IMR-90 (cell line): ENCODE measurements around the gene SPNS1. TPM values are rescaled to one million over a fixed set of nuclear protein-coding genes. Genes with fewer than 3 reads are reported as not detected.

Experiments
- ATAC-seq: fragments of 200-7000 bp; cut with Tn5 transposase; 2 replicates; pipeline ENCODE4 v1.9.1; 2020; ENCODE audit warnings: low read depth, mild to moderate bottlenecking, moderate library complexity
- BruUV-seq: library from RNA; stranded (reverse); fragments of 400-500 nt; replicated peaks from 2 replicates; lab custom pipeline; 2021; lab: Mats Ljungman, UMichigan
- CTCF ChIA-PET: fragments of 300-600 bp; formaldehyde crosslinking; extraction: SDS; loops from one replicate; lab custom pipeline; 2021; ENCODE audit warnings: antibody characterized with exemption; lab: Yijun Ruan, JAX
- POLR2A ChIA-PET: fragments of 300-600 bp; sonication (Branson Sonifier 250); formaldehyde crosslinking; loops from one replicate; lab custom pipeline; 2022; ENCODE audit warnings: antibody characterized with exemption; ENCODE audit not compliant: unreplicated experiment; lab: Charles Lee
- DNase-seq: peaks from one replicate; pipeline ENCODE4 v3.0.0; 2013
- H2AFZ ChIP-seq: replicated peaks from 2 replicates; pipeline ENCODE3; 2013; ENCODE audit warnings: low read length, mild to moderate bottlenecking; ENCODE audit not compliant: poor library complexity
- H2AK5ac ChIP-seq: 2 replicates; pipeline ENCODE4 v1.6.1; 2013; ENCODE audit warnings: low read depth, low read length, inconsistent platforms
- H2AK9ac ChIP-seq: replicated peaks from 2 replicates; pipeline ENCODE3; 2013; ENCODE audit warnings: mild to moderate bottlenecking, low read depth, low read length, moderate library complexity; ENCODE audit not compliant: poor library complexity
- H2BK120ac ChIP-seq: 2 replicates; pipeline ENCODE4 v1.6.1; 2013; ENCODE audit warnings: low read depth, low read length, inconsistent platforms
- H2BK15ac ChIP-seq: 3 replicates; pipeline ENCODE4 v1.6.1; 2013; ENCODE audit warnings: low read depth, low read length, inconsistent platforms
- H2BK20ac ChIP-seq: 2 replicates; pipeline ENCODE4 v1.6.1; 2013; ENCODE audit warnings: low read depth, mild to moderate bottlenecking, inconsistent platforms, low read length, moderate library complexity
- H2BK5ac ChIP-seq: 2 replicates; pipeline ENCODE4 v1.6.1; 2013; ENCODE audit warnings: mild to moderate bottlenecking, low read depth, low read length, inconsistent platforms; ENCODE audit not compliant: poor library complexity, severe bottlenecking
- H3K14ac ChIP-seq: replicated peaks from 2 replicates; pipeline ENCODE4 v1.6.1; 2013; ENCODE audit warnings: low read depth, low read length, inconsistent platforms
- H3K18ac ChIP-seq: 2 replicates; pipeline ENCODE4 v1.6.1; 2013; ENCODE audit warnings: low read depth, low read length, control low read depth
- H3K23ac ChIP-seq: 2 replicates; pipeline ENCODE4 v1.6.1; 2013; ENCODE audit warnings: low read depth, low read length, inconsistent platforms
- H3K27ac ChIP-seq: 2 replicates; pipeline ENCODE4 v1.5.1; 2013; ENCODE audit warnings: mild to moderate bottlenecking, control low read depth, low read length; ENCODE audit not compliant: insufficient read depth
- H3K27me3 ChIP-seq: 2 replicates; pipeline ENCODE4 v1.6.1; 2013; ENCODE audit warnings: low read length; ENCODE audit not compliant: control insufficient read depth, insufficient read depth
- H3K36me3 ChIP-seq: 2 replicates; pipeline ENCODE4 v1.6.1; 2013; ENCODE audit warnings: low read length, mixed read lengths; ENCODE audit not compliant: control insufficient read depth, insufficient read depth
- H3K4ac ChIP-seq: 2 replicates; pipeline ENCODE4 v1.6.1; 2013; ENCODE audit warnings: low read depth, low read length, inconsistent platforms
- H3K4me1 ChIP-seq: 2 replicates; pipeline ENCODE4 v1.6.1; 2013; ENCODE audit warnings: low read length, mixed read lengths; ENCODE audit not compliant: control insufficient read depth, insufficient read depth
- H3K4me2 ChIP-seq: 2 replicates; pipeline ENCODE4 v1.6.1; 2013; ENCODE audit warnings: low read depth, mild to moderate bottlenecking, control low read depth, low read length, moderate library complexity
- H3K4me3 ChIP-seq: 2 replicates; pipeline ENCODE4 v1.5.1; 2013; ENCODE audit warnings: low read depth, mild to moderate bottlenecking, control low read depth, low read length, moderate library complexity; ENCODE audit not compliant: insufficient read depth
- H3K56ac ChIP-seq: 2 replicates; pipeline ENCODE4 v1.6.1; 2013; ENCODE audit warnings: low read length, inconsistent platforms; ENCODE audit not compliant: insufficient read depth; ENCODE audit errors: extremely low read depth
- H3K79me1 ChIP-seq, 2 experiments: 2 replicates each; pipeline ENCODE4 v1.6.1; 2013; ENCODE audit warnings: low read length in 2 of 2, inconsistent platforms in 1 of 2, low read depth in 1 of 2
- H3K9ac ChIP-seq: 2 replicates; pipeline ENCODE4 v1.6.1; 2013; ENCODE audit warnings: low read depth, low read length, control low read depth
- H3K9me1 ChIP-seq: 2 replicates; pipeline ENCODE4 v1.6.1; 2013; ENCODE audit warnings: low read length, inconsistent platforms; ENCODE audit not compliant: insufficient read depth
- H3K9me3 ChIP-seq: 2 replicates; pipeline ENCODE4 v1.6.1; 2013; ENCODE audit warnings: low read length; ENCODE audit not compliant: control insufficient read depth, insufficient read depth
- H4K20me1 ChIP-seq: 2 replicates; pipeline ENCODE4 v1.6.1; 2013; ENCODE audit warnings: low read length, inconsistent platforms; ENCODE audit not compliant: insufficient read depth
- H4K5ac ChIP-seq: 2 replicates; pipeline ENCODE4 v1.6.1; 2013; ENCODE audit warnings: mild to moderate bottlenecking, low read depth, low read length, control low read depth
- H4K8ac ChIP-seq, 2 experiments: 2 replicates each; pipeline ENCODE4 v1.6.1; 2013; ENCODE audit warnings: low read depth in 2 of 2, low read length in 2 of 2, control low read depth in 1 of 2, inconsistent platforms in 1 of 2
- H4K91ac ChIP-seq: 2 replicates; pipeline ENCODE4 v1.6.1; 2013; ENCODE audit warnings: low read depth, low read length, inconsistent platforms; ENCODE audit not compliant: insufficient read depth
- BHLHE40 ChIP-seq: fragments of 150-350 bp; IDR thresholded peaks from 2 replicates; pipeline ENCODE4 v1.6.1; 2016; ENCODE audit warnings: mild to moderate bottlenecking, low read depth, low read length
- CEBPB ChIP-seq: IDR thresholded peaks from 2 replicates; pipeline ENCODE4 v1.6.1; 2012; ENCODE audit warnings: low read depth, low read length, improper control_type of control experiment
- CHD1 ChIP-seq: IDR thresholded peaks from 2 replicates; pipeline ENCODE4 v1.6.1; 2012; ENCODE audit warnings: low read depth, low read length, improper control_type of control experiment
- CTCF ChIP-seq: conservative IDR thresholded peaks from 2 replicates; pipeline ENCODE4 v1.5.1; 2012; ENCODE audit warnings: mild to moderate bottlenecking, low read depth, low read length, improper control_type of control experiment
- ELK1 ChIP-seq: fragments of 150-350 bp; IDR thresholded peaks from 2 replicates; pipeline ENCODE4 v1.6.1; 2016; ENCODE audit warnings: low read depth, mild to moderate bottlenecking, low read length, moderate library complexity, borderline replicate concordance
- FOS ChIP-seq: fragments of 150-350 bp; IDR thresholded peaks from 2 replicates; pipeline ENCODE4 v1.6.1; 2016; ENCODE audit warnings: low read depth, low read length
- MAFK ChIP-seq: IDR thresholded peaks from 2 replicates; pipeline ENCODE4 v1.6.1; 2012; ENCODE audit warnings: low read depth, low read length, improper control_type of control experiment
- MAZ ChIP-seq: IDR thresholded peaks from 2 replicates; pipeline ENCODE4 v1.6.1; 2012; ENCODE audit warnings: low read depth, mild to moderate bottlenecking, low read length, improper control_type of control experiment, moderate library complexity, borderline replicate concordance
- MXI1 ChIP-seq: IDR thresholded peaks from 2 replicates; pipeline ENCODE4 v1.6.1; 2012; ENCODE audit warnings: low read depth, mild to moderate bottlenecking, low read length, moderate library complexity, borderline replicate concordance
- NFE2L2 ChIP-seq: fragments of 150-350 bp; IDR thresholded peaks from 2 replicates; pipeline ENCODE4 v1.6.1; 2016; ENCODE audit warnings: low read depth, mild to moderate bottlenecking, low read length
- POLR2A ChIP-seq: IDR thresholded peaks from 2 replicates; pipeline ENCODE4 v1.6.1; 2012; ENCODE audit warnings: mild to moderate bottlenecking, low read depth, low read length
- RAD21 ChIP-seq: IDR thresholded peaks from 2 replicates; pipeline ENCODE4 v1.6.1; 2012; ENCODE audit warnings: low read length, improper control_type of control experiment
- RCOR1 ChIP-seq: IDR thresholded peaks from 2 replicates; pipeline ENCODE4 v1.6.1; 2012; ENCODE audit warnings: mild to moderate bottlenecking, low read length, improper control_type of control experiment; ENCODE audit not compliant: insufficient replicate concordance
- RFX5 ChIP-seq: IDR thresholded peaks from 2 replicates; pipeline ENCODE4 v1.8.0; 2012; ENCODE audit warnings: low read depth, mild to moderate bottlenecking, low read length, moderate library complexity
- SMC3 ChIP-seq: fragments of 150-350 bp; IDR thresholded peaks from 2 replicates; pipeline ENCODE4 v1.6.1; 2016; ENCODE audit warnings: low read depth, mild to moderate bottlenecking, antibody characterized with exemption, low read length, moderate library complexity
- USF2 ChIP-seq: fragments of 150-350 bp; IDR thresholded peaks from 2 replicates; pipeline ENCODE4 v1.6.1; 2017; ENCODE audit warnings: mild to moderate bottlenecking, antibody characterized with exemption, low read length, low read depth
- WGBS, 2 experiments: methylation state at CpG; one replicate each; pipeline versions ENCODE4 v1.1.5 to v1.1.7; 2013; ENCODE audit warnings: missing lambda C conversion rate in 2 of 2; ENCODE audit not compliant: insufficient read length in 1 of 2; ENCODE audit errors: extremely low coverage in 2 of 2; 5-methylcytosine and 5-hydroxymethylcytosine counted together
- dilution Hi-C: fragments of 300-500 bp; cut with HindIII; formaldehyde crosslinking; loops from one replicate; pipeline ENCODE4 v1.14.3; 2018; ENCODE audit warnings: low sequenced_read_pairs; ENCODE audit not compliant: unreplicated experiment
- in situ Hi-C: fragments of 300-500 bp; cut with MboI; formaldehyde crosslinking; loops from 3 replicates; pipeline ENCODE4 v1.14.3; 2019; ENCODE audit warnings: low sequenced_read_pairs, inconsistent platforms, mixed read lengths
- intact Hi-C: fragments of 100-400 bp; cut with micrococcal nuclease; formaldehyde crosslinking; loops from 2 replicates; pipeline ENCODE4 v1.10.0; 2022
- polyA plus RNA-seq, 3 experiments: library from polyadenylated mRNA; depleted of rRNA; stranded (reverse); fragments of >200 nt; gene quantifications; 2 replicates each; pipeline ENCODE4 v1.2.3, GENCODE V29; 2012; ENCODE audit warnings: low replicate concordance in 1 of 3
- total RNA-seq: library from RNA; depleted of rRNA; stranded (reverse); fragments of >200 nt; gene quantifications from 2 replicates; pipeline ENCODE4 v1.2.3, GENCODE V29; 2012

SPNS1 gene
- total and polyA plus RNA-seq, 2 of the 4 experiments (the other 2 are of a cell fraction): 4.7 to 37.3 TPM

GRCh38 chr16:28999577-28999976, 25.0 kb downstream of the SPNS1 start:
- no peak for DNase-seq
- Histone ChIP-seq H3K4ac (no peak overlapping the region; the same call in 1 of the 2 replicates), H3K9me1 (0 out of 2 replicates have a peak, but pooled peaks cover 2% of the 10 kb centered on the region), H2BK120ac (no peak overlapping the region), H3K9ac (no peak overlapping the region), H2AK5ac (no peak overlapping the region), H4K5ac (no peak overlapping the region), H3K18ac (no peak overlapping the region), H3K79me1 (no peaks in the 10 kb centered on the region), H2AFZ (no peak overlapping the region), H3K23ac (no peak overlapping the region), H4K8ac (no peak overlapping the region), H3K36me3 (no peaks in the 10 kb centered on the region), H3K27me3 (peaks cover 4% of the 10 kb centered on the region), H4K91ac (no peak overlapping the region), H2BK5ac (no peak overlapping the region), H3K4me2 (no peak overlapping the region), H2AK9ac (no peak overlapping the region), H3K14ac (no peak overlapping the region), H4K20me1 (no peaks in the 10 kb centered on the region), H3K27ac (no peak overlapping the region), H3K56ac (no peak overlapping the region), H3K9me3 (no peaks in the 10 kb centered on the region), H3K4me1 (no peaks in the 10 kb centered on the region), H3K4me3 (no peak overlapping the region), H2BK15ac (no peak overlapping the region), H2BK20ac (no peak overlapping the region)
- intact Hi-C loops: no loop called here
- 83% methylated on average over 2 of the region's 4 CpGs; no CpG with 5 or more reads in 1 of the 2 experiments for WGBS, 2 experiments
- dilution Hi-C loops: no loop called here
- TF ChIP-seq SMC3 (no peak), FOS (no peak), RAD21 (no peak), ELK1 (no peak), MAFK (no peak), USF2 (no peak), MAZ (no peak), RCOR1 (no peak), NFE2L2 (no peak), CEBPB (no peak), MXI1 (no peak), CTCF (no peak), POLR2A (no peak), CHD1 (no peak), BHLHE40 (no peak), RFX5 (no peak)
- ChIA-PET CTCF (no interaction called here), POLR2A (no interaction called here)
- in situ Hi-C loops: no loop called here
- ATAC-seq: no peak
- no TSS peak for BruUV-seq
